ENCODE data around the gene UMODL1.
A peak's percentile ranks its signal among the peaks of the same experiment; 100 is the strongest.

UMODL1 gene, protein sequence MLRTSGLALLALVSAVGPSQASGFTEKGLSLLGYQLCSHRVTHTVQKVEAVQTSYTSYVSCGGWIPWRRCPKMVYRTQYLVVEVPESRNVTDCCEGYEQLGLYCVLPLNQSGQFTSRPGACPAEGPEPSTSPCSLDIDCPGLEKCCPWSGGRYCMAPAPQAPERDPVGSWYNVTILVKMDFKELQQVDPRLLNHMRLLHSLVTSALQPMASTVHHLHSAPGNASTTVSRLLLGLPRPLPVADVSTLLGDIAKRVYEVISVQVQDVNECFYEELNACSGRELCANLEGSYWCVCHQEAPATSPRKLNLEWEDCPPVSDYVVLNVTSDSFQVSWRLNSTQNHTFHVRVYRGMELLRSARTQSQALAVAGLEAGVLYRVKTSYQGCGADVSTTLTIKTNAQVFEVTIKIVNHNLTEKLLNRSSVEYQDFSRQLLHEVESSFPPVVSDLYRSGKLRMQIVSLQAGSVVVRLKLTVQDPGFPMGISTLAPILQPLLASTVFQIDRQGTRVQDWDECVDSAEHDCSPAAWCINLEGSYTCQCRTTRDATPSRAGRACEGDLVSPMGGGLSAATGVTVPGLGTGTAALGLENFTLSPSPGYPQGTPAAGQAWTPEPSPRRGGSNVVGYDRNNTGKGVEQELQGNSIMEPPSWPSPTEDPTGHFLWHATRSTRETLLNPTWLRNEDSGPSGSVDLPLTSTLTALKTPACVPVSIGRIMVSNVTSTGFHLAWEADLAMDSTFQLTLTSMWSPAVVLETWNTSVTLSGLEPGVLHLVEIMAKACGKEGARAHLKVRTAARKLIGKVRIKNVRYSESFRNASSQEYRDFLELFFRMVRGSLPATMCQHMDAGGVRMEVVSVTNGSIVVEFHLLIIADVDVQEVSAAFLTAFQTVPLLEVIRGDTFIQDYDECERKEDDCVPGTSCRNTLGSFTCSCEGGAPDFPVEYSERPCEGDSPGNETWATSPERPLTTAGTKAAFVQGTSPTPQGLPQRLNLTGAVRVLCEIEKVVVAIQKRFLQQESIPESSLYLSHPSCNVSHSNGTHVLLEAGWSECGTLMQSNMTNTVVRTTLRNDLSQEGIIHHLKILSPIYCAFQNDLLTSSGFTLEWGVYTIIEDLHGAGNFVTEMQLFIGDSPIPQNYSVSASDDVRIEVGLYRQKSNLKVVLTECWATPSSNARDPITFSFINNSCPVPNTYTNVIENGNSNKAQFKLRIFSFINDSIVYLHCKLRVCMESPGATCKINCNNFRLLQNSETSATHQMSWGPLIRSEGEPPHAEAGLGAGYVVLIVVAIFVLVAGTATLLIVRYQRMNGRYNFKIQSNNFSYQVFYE

GRCh38 chr21:42071146-42071737 is at the start of gene UMODL1:
UMODL1 (plus strand) TSS chr21:42071317; CDS start chr21:42071317, 0 bp downstream.
- no peaks in the 10 kb centered on the region for H3K36me3 ChIP-seq (ENCODE audit: insufficient read depth, low read length)
- no peaks in the 10 kb centered on the region for H3K4me1 ChIP-seq (ENCODE audit: insufficient read depth, low read length)
- no peak within 1 kb of the TSS for H2AFZ ChIP-seq (ENCODE audit: low read depth, low read length)
- peaks cover 6% of the 10 kb centered on the region for H3K27me3 ChIP-seq (ENCODE audit: insufficient read depth, low read length)
- no peaks in the 10 kb centered on the region for H3K9me3 ChIP-seq (ENCODE audit: low read length)
- no peak within 1 kb of the TSS for H3K4me3 ChIP-seq (ENCODE audit: low read length)

DNA sequence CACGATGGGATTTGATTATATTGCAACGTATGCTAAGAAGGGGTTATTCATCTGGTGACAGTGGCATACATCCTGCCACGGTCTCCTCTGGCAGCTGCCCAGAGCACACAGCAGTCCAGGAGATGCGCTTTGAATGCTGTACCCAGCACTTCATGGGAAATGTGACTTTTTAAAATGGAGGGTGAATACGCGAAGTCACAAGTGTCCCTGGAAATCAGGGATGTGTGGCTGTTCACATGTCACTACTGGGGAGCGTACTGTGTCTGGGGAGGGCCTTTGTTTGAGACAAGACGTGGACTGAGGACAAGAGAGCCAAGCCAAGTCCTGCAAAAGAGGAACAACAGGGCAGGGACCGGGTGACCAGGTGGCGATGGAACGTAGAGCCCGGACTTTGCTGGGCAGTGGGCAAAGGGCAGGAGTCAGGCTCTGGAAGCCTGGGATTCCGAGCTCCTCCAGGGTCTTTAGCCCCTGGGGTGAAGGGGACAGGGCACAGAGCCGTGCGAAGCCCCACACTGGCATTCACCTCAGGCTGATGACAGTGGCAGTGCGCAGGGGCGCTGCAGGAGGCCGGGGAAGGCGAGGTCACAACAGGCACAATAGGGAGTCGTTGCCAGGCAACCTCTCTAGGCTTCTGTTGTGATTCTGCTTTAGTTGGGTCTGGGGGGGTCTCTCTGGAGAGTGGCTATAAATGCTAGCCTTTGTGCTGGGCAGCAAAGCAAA is 49.6 kb upstream of the UMODL1 start:
- Histone ChIP-seq H2AFZ (ENCODE audit: low read depth, low read length) (no peak overlapping the region), H3K4me1 (ENCODE audit: insufficient read depth, low read length) (peaks cover 20% of the 10 kb centered on the region), H3K36me3 (ENCODE audit: insufficient read depth, low read length) (no peaks in the 10 kb centered on the region), H3K27me3 (ENCODE audit: insufficient read depth, low read length) (no peaks in the 10 kb centered on the region), H3K4me3 (ENCODE audit: low read length) (peak overlapping the region; percentile 26), H3K9me3 (ENCODE audit: low read length) (no peaks in the 10 kb centered on the region)

- H3K4me1 ChIP-seq (ENCODE audit: insufficient read depth, low read length) = peaks cover 20% of the 10 kb centered on the region
- H2AFZ ChIP-seq (ENCODE audit: low read depth, low read length) = no peak overlapping the region
- no peaks in the 10 kb centered on the region for H3K9me3 ChIP-seq (ENCODE audit: low read length)
- H3K4me3 ChIP-seq (ENCODE audit: low read length) = peak overlapping the region; percentile 26
- no peaks in the 10 kb centered on the region for H3K27me3 ChIP-seq (ENCODE audit: insufficient read depth, low read length)
- no peaks in the 10 kb centered on the region for H3K36me3 ChIP-seq (ENCODE audit: insufficient read depth, low read length)
These were observed 49.1 kb upstream of the UMODL1 start for GRCh38 chr21:42022091-42022430.

DNA sequence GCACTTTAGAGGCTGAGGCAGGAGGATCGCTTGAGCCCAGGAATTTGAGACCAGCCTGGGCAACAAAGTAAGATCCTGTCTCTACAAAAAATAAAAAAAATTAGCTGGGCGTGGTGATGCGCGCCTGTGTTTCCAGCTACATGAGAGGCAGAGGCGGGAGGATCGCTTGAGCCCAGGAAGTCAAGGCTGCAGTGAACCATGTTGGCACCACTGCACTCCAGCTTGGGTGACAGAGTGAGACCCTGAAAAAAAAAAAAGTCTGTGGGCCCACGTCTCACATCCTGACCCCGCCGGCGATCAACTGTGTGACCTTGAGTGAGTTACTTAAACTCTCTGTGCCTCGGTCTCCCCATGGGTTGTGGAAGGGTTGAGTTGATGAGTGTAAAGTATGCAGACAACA is 48.2 kb upstream of the UMODL1 start:
- H3K9me3 ChIP-seq (ENCODE audit: low read length) = no peaks in the 10 kb centered on the region
- no peaks in the 10 kb centered on the region for H3K36me3 ChIP-seq (ENCODE audit: insufficient read depth, low read length)
- H2AFZ ChIP-seq (ENCODE audit: low read depth, low read length) = no peak overlapping the region
- peaks cover 20% of the 10 kb centered on the region for H3K4me1 ChIP-seq (ENCODE audit: insufficient read depth, low read length)
- no peaks in the 10 kb centered on the region for H3K27me3 ChIP-seq (ENCODE audit: insufficient read depth, low read length)
- H3K4me3 ChIP-seq (ENCODE audit: low read length) = no peak overlapping the region

- peaks cover 20% of the 10 kb centered on the region for H3K4me1 ChIP-seq (ENCODE audit: insufficient read depth, low read length)
- no peak overlapping the region for H3K4me3 ChIP-seq (ENCODE audit: low read length)
- no peaks in the 10 kb centered on the region for H3K27me3 ChIP-seq (ENCODE audit: insufficient read depth, low read length)
- no peaks in the 10 kb centered on the region for H3K36me3 ChIP-seq (ENCODE audit: insufficient read depth, low read length)
- no peaks in the 10 kb centered on the region for H3K9me3 ChIP-seq (ENCODE audit: low read length)
- H2AFZ ChIP-seq (ENCODE audit: low read depth, low read length) = no peak overlapping the region
These were observed 45.6 kb upstream of the UMODL1 start for GRCh38 chr21:42025376-42026081.

DNA sequence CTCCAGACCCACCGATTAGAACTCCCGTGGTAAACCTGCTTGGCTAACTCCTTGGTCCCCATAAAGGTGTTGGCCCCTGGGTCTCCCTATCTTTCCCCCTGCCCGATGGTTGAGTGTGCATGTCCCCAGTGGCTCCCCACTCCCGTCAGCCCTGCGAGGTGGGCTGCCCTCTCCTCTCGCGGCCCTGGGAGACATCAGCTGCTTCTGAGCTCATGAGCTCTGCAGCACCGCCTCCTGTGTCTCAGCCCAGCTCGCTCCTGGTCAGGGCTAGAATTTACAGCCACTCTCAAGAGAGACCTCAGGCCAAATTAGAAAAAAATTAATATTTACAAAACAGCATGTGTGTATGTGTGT is 45.1 kb upstream of the UMODL1 start:
- Histone ChIP-seq H2AFZ (ENCODE audit: low read depth, low read length) (no peak overlapping the region), H3K36me3 (ENCODE audit: insufficient read depth, low read length) (no peaks in the 10 kb centered on the region), H3K27me3 (ENCODE audit: insufficient read depth, low read length) (no peaks in the 10 kb centered on the region), H3K4me3 (ENCODE audit: low read length) (no peak overlapping the region), H3K9me3 (ENCODE audit: low read length) (no peaks in the 10 kb centered on the region), H3K4me1 (ENCODE audit: insufficient read depth, low read length) (peaks cover 16% of the 10 kb centered on the region)

DNA sequence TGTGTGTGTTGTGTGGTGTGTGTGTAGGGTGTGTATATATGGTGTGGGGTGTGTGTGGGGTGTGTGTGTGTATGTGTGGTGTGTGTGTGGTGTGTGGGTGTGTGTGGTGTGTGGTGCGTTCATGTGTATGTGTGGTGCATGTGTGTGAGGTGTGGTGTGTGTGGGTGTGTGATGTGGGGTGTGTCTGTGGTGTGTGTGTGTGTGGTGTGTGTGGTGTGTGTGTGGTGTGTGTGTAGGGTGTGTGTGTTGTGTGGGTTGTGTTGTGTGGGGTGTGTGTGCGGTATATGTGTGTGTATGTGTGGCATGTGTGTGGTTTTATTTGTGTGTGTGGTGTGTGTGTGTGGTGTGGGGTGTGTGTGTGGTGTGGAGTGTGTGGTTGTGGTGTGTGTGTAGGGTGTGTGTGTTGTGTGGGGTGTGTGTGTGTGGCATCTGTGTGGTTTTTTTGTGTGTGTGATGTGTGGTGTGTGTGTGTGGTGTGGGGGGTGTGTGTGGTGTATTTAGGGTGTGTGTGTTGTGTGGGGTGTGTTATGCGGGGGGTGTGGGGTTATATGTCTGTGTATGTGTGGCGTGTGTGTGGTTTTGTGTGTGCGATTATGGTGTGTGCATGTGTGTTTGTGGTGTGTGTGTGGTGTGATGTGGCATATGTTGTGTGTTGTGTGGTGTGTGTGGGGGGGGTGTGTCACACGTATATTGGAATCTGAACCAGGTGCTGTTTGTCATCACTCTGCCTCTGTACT is 43.9 kb upstream of the UMODL1 start:
- Histone ChIP-seq H3K9me3 (ENCODE audit: low read length) (no peaks in the 10 kb centered on the region), H3K27me3 (ENCODE audit: insufficient read depth, low read length) (no peaks in the 10 kb centered on the region), H2AFZ (ENCODE audit: low read depth, low read length) (no peak overlapping the region), H3K4me3 (ENCODE audit: low read length) (no peak overlapping the region), H3K4me1 (ENCODE audit: insufficient read depth, low read length) (peaks cover 4% of the 10 kb centered on the region), H3K36me3 (ENCODE audit: insufficient read depth, low read length) (no peaks in the 10 kb centered on the region)

- no peak overlapping the region for H2AFZ ChIP-seq (ENCODE audit: low read depth, low read length)
- no peaks in the 10 kb centered on the region for H3K9me3 ChIP-seq (ENCODE audit: low read length)
- H3K36me3 ChIP-seq (ENCODE audit: insufficient read depth, low read length) = no peaks in the 10 kb centered on the region
- no peaks in the 10 kb centered on the region for H3K4me1 ChIP-seq (ENCODE audit: insufficient read depth, low read length)
- H3K4me3 ChIP-seq (ENCODE audit: low read length) = no peak overlapping the region
- H3K27me3 ChIP-seq (ENCODE audit: insufficient read depth, low read length) = no peaks in the 10 kb centered on the region
These were observed 43.0 kb upstream of the UMODL1 start for GRCh38 chr21:42027822-42028765.

DNA sequence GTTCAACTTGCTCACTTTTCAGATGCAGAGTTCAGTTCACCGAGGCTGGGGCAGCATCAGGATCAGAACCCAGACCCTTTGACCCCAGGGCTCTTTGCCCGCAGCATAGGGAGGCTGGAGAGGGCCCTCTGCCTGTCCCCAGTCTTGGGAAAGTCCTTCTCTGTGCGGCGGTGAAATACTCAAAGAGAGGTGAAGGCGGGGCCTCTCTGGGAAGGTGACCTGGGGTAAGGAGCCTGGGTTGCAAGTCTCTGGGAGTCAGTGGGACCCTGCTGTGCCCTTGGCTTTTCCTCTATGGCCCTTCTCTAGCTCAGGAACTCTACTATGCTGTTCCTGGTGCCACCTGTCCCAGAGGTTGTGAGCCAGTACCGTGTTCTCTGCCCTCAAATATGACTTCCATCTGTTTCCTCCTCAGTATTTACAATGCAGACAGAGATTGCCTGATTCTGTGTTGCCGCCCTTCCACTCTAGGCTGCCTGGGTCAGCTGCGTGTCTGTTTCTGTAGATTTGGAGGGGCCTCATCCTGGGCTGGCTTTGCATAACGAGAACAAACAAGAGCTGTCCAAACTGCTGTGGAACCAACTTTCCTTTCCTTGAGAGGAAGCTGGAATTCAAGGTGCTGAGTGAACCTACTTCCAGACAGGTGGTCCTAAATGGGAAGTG is 42.2 kb upstream of the UMODL1 start:
- H3K36me3 ChIP-seq (ENCODE audit: insufficient read depth, low read length) = no peaks in the 10 kb centered on the region
- H3K27me3 ChIP-seq (ENCODE audit: insufficient read depth, low read length) = no peaks in the 10 kb centered on the region
- H3K4me3 ChIP-seq (ENCODE audit: low read length) = no peak overlapping the region
- H3K9me3 ChIP-seq (ENCODE audit: low read length) = no peaks in the 10 kb centered on the region
- H3K4me1 ChIP-seq (ENCODE audit: insufficient read depth, low read length) = no peaks in the 10 kb centered on the region
- H2AFZ ChIP-seq (ENCODE audit: low read depth, low read length) = no peak overlapping the region

GRCh38 chr21:42030311-42030710 is 40.8 kb upstream of the UMODL1 start:
- Histone ChIP-seq H3K9me3 (ENCODE audit: low read length) (no peaks in the 10 kb centered on the region), H3K4me1 (ENCODE audit: insufficient read depth, low read length) (no peaks in the 10 kb centered on the region), H3K36me3 (ENCODE audit: insufficient read depth, low read length) (no peaks in the 10 kb centered on the region), H2AFZ (ENCODE audit: low read depth, low read length) (no peak overlapping the region), H3K4me3 (ENCODE audit: low read length) (no peak overlapping the region), H3K27me3 (ENCODE audit: insufficient read depth, low read length) (no peaks in the 10 kb centered on the region)

Measured in neuron (in vitro differentiated cells).